Measurements from ENCODE around the gene CRYGN. TPM values are rescaled to one million over a fixed set of nuclear protein-coding genes. Genes with fewer than 3 reads are reported as not detected.
A peak's percentile ranks its signal among the peaks of the same experiment; 100 is the strongest.

The CRYGN gene
- polyA plus RNA-seq, 1 of the 3 experiments (the other 2 are of a cell fraction), result not detected

- H3K9me3 ChIP-seq, result no peaks in the 10 kb centered on the region
- H3K9me2 ChIP-seq, result no peaks in the 10 kb centered on the region
- H3K9ac ChIP-seq, result no peak overlapping the region
- DNase-seq, result peak; percentile 77
- peaks cover 0 to 20% of the 10 kb centered on the region in 2 experiments; a peak in 2 of 4 replicates for H3K4me1 ChIP-seq (ENCODE audit: control insufficient read depth in 1 of 2, insufficient read depth in 2 of 2, low read depth in 1 of 2, low read length in 1 of 2)
- POLR2A ChIA-PET, result no interaction called here
- WGBS (ENCODE audit: low lambda C conversion rate), result 76% methylated on average over 13 of the region's 13 CpGs
- no peak overlapping the region for H3K4me3 ChIP-seq (ENCODE audit: low read depth in 2 of 2, low read length in 1 of 2)
- no peaks in the 10 kb centered on the region for H3K79me2 ChIP-seq (ENCODE audit: insufficient read depth)
- CTCF ChIA-PET, result interaction anchor here (1.0 to 6.3 kb wide), 11 partner anchors 12 to 155 kb away, joined by 3 to 43 read pairs (median 5); partner anchors contain the start of gene WDR86
- H3K36me3 ChIP-seq (replicated peaks in 1 of 2; ENCODE audit: control insufficient read depth in 1 of 2, insufficient read depth in 2 of 2, low read length in 1 of 2), result no peaks in the 10 kb centered on the region
- H3K27ac ChIP-seq (ENCODE audit: low read depth in 2 of 2, low read length in 1 of 2), result peak overlapping the region in 1 of 2 experiments; percentile 68; a peak in 2 of 4 replicates
- no peaks in the 10 kb centered on the region for H4K20me1 ChIP-seq (ENCODE audit: insufficient read depth)
- no peaks in the 10 kb centered on the region; the same call in 1 of the 2 replicates for H3K27me3 ChIP-seq (ENCODE audit: insufficient read depth)
- H2AFZ ChIP-seq (ENCODE audit: low read depth), result no peak overlapping the region
- no peaks in the 10 kb centered on the region for H3F3A ChIP-seq (replicated peaks; ENCODE audit: insufficient read depth)
- H3K4me2 ChIP-seq, result no peak overlapping the region
- TF ChIP-seq USF1 (IDR thresholded peaks at IDR 0.05; ENCODE audit: borderline replicate concordance, low read depth) (no peak), CHD2 (IDR thresholded peaks at IDR 0.05; ENCODE audit: low read length, partially characterized antibody) (peak; percentile 2)
Observed at GRCh38 chr7:151437159-151437553, 2.8 kb downstream of the CRYGN start.

GRCh38 chr7:151436446-151437158, 3.3 kb downstream of the CRYGN start:
- CTCF ChIA-PET, result interaction anchor here (1.0 to 6.3 kb wide), 8 partner anchors 13 to 121 kb away, joined by 3 to 43 read pairs (median 5); no protein-coding TSS in a partner anchor
- WGBS (ENCODE audit: low lambda C conversion rate), result 64% methylated on average over 9 of the region's 9 CpGs
- H3K4me1 ChIP-seq (ENCODE audit: control insufficient read depth in 1 of 2, insufficient read depth in 2 of 2, low read depth in 1 of 2, low read length in 1 of 2), result peaks cover 0 to 20% of the 10 kb centered on the region in 2 experiments; a peak in 2 of 4 replicates
- H3K36me3 ChIP-seq (replicated peaks in 1 of 2; ENCODE audit: control insufficient read depth in 1 of 2, insufficient read depth in 2 of 2, low read length in 1 of 2), result no peaks in the 10 kb centered on the region
- peak; percentile 95 for DNase-seq
- H3F3A ChIP-seq (replicated peaks; ENCODE audit: insufficient read depth), result no peaks in the 10 kb centered on the region
- no peak overlapping the region for H3K9ac ChIP-seq
- H3K27me3 ChIP-seq (ENCODE audit: insufficient read depth), result no peaks in the 10 kb centered on the region; the same call in 1 of the 2 replicates
- H3K4me2 ChIP-seq, result no peak overlapping the region
- no peak overlapping the region for H2AFZ ChIP-seq (ENCODE audit: low read depth)
- no peak overlapping the region for H3K4me3 ChIP-seq (ENCODE audit: low read depth in 2 of 2, low read length in 1 of 2)
- POLR2A ChIA-PET, result interaction anchor here (1.6 kb wide), 1 partner anchor 26 kb away, joined by 3 read pairs; no protein-coding TSS in a partner anchor
- TF ChIP-seq TAF1 (IDR thresholded peaks at IDR 0.05; ENCODE audit: borderline replicate concordance, low read depth, low read length) (no peak), TCF12 (IDR thresholded peaks at IDR 0.05) (peak; percentile 53), RCOR1 (IDR thresholded peaks at IDR 0.05; ENCODE audit: low read length) (peak; percentile 69; the same call in 1 of the 2 replicates), CHD2 (IDR thresholded peaks at IDR 0.05; ENCODE audit: low read length, partially characterized antibody) (peak; percentile 66), EP300 (IDR thresholded peaks at IDR 0.05; ENCODE audit: borderline replicate concordance in 1 of 2, low read depth in 1 of 2, low read length in 1 of 2) (peak in 1 of 2 experiments; percentile 38; a peak in 1 of 4 replicates), FOXJ3 (CRISPR knock-in tag; IDR thresholded peaks at IDR 0.05) (0 out of 2 replicates have a peak, but pooled peaks have one; percentile 36), RFX5 (IDR thresholded peaks at IDR 0.05; ENCODE audit: low read length) (no peak)
- H4K20me1 ChIP-seq (ENCODE audit: insufficient read depth), result no peaks in the 10 kb centered on the region
- H3K9me2 ChIP-seq, result no peaks in the 10 kb centered on the region
- no peaks in the 10 kb centered on the region for H3K79me2 ChIP-seq (ENCODE audit: insufficient read depth)
- H3K9me3 ChIP-seq, result no peaks in the 10 kb centered on the region
- peak overlapping the region in 1 of 2 experiments; percentile 68; a peak in 2 of 4 replicates for H3K27ac ChIP-seq (ENCODE audit: low read depth in 2 of 2, low read length in 1 of 2)

All from SK-N-SH (cell line).